OCI-LY1 (cell line): Measurements from ENCODE around the gene TMEM151B.

Experiments used
- H2AFZ ChIP-seq: fragments of 200-600 bp; sonication (generic), shearing (Covaris generic); 2 replicates; pipeline ENCODE4 v1.6.0; 2014; ENCODE audit warnings: antibody characterized with exemption, mild to moderate bottlenecking, low read length
- H3F3A ChIP-seq: fragments of 200-600 bp; sonication (generic), shearing (Covaris generic); 2 replicates; pipeline ENCODE4 v1.6.0; 2014; ENCODE audit warnings: mild to moderate bottlenecking, antibody characterized with exemption, low read length, moderate library complexity; ENCODE audit not compliant: insufficient read depth
- H3K27ac ChIP-seq: fragments of 200-600 bp; sonication (generic); 2 replicates; pipeline ENCODE4 v1.5.1; 2014; ENCODE audit warnings: low read length, mixed run types, mild to moderate bottlenecking, low read depth; ENCODE audit not compliant: poor library complexity, severe bottlenecking
- H3K27me3 ChIP-seq: fragments of 200-600 bp; sonication (generic); 2 replicates; pipeline ENCODE4 v1.6.0; 2014; ENCODE audit warnings: antibody characterized with exemption, mild to moderate bottlenecking, low read length, moderate library complexity; ENCODE audit not compliant: insufficient read depth
- H3K36me3 ChIP-seq: fragments of 200-600 bp; sonication (generic); 2 replicates; pipeline ENCODE4 v1.6.1; 2014; ENCODE audit warnings: mild to moderate bottlenecking, antibody characterized with exemption, low read length, moderate library complexity, mixed read lengths; ENCODE audit not compliant: insufficient read depth
- H3K4me1 ChIP-seq: fragments of 200-600 bp; sonication (generic); 2 replicates; pipeline ENCODE4 v1.5.1; 2014; ENCODE audit warnings: mild to moderate bottlenecking, low read length, moderate library complexity; ENCODE audit not compliant: insufficient read depth, severe bottlenecking
- H3K4me2 ChIP-seq: fragments of 200-600 bp; sonication (generic), shearing (Covaris generic); 2 replicates; pipeline ENCODE4 v1.6.1; 2014; ENCODE audit warnings: low read length
- H3K4me3 ChIP-seq: fragments of 200-600 bp; sonication (generic); 2 replicates; pipeline ENCODE4 v1.5.1; 2014; ENCODE audit warnings: low read length, low read depth, mild to moderate bottlenecking, mixed read lengths; ENCODE audit not compliant: poor library complexity, severe bottlenecking
- H3K79me2 ChIP-seq: fragments of 200-600 bp; shearing (Covaris generic); 2 replicates; pipeline ENCODE4 v1.6.1; 2016; ENCODE audit warnings: mixed run types, low read length, mixed read lengths; ENCODE audit not compliant: insufficient read depth
- H3K9ac ChIP-seq: fragments of 200-600 bp; sonication (generic), shearing (Covaris generic); 2 replicates; pipeline ENCODE4 v1.6.1; 2014; ENCODE audit warnings: mild to moderate bottlenecking, low read length, mixed read lengths
- H3K9me2 ChIP-seq: fragments of 200-600 bp; sonication (generic), shearing (Covaris generic); 2 replicates; pipeline ENCODE4 v1.6.1; 2014; ENCODE audit warnings: low read depth, mild to moderate bottlenecking, low read length, mixed read lengths
- H3K9me3 ChIP-seq: fragments of 200-600 bp; shearing (Covaris generic); 2 replicates; pipeline ENCODE4 v1.6.1; 2014; ENCODE audit warnings: low read length, mixed read lengths
- H4K20me1 ChIP-seq: fragments of 200-600 bp; sonication (generic), shearing (Covaris generic); 2 replicates; pipeline ENCODE4 v1.6.0; 2016; ENCODE audit warnings: mild to moderate bottlenecking, low read length; ENCODE audit not compliant: insufficient read depth
- EZH2 ChIP-seq: fragments of 200-600 bp; sonication (generic), shearing (Covaris generic); IDR thresholded peaks from 2 replicates; pipeline ENCODE4 v1.8.0; 2017; ENCODE audit warnings: borderline replicate concordance, mixed run types, mild to moderate bottlenecking, antibody characterized with exemption, low read length, moderate library complexity, mixed read lengths
- TF ChIP-seq, protein P1 (sequence below): fragments of 200-600 bp; sonication (generic), shearing (Covaris generic); IDR thresholded peaks from 2 replicates; pipeline ENCODE4 v1.5.1; 2017; ENCODE audit warnings: mild to moderate bottlenecking, antibody characterized with exemption, low read length, moderate library complexity, mixed read lengths

TMEM151B gene

DNA sequence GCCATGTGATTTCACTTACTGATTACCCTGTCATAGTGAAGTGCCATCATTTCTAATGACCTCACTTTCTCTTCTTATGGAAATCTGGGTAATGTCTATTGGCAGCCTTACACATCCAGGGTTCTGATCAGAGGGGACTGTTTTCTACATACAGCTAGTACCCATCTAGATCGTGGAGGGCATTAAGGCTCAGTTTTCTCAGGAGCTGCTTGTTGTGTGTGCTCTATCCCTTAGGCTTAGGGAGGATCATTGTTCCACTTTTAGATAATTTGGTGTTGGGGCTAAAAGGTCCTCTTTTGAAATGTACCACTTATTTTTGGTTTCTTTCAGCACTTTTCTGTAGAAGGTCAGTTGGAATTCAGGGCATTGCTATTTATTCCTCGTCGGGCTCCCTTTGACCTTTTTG, 19.5 kb upstream of the TMEM151B start:
- H3K27ac ChIP-seq: no peak overlapping the region
- H3K9ac ChIP-seq: no peak overlapping the region
- H3K36me3 ChIP-seq: peaks cover 83% of the 10 kb centered on the region
- H3K9me3 ChIP-seq: no peaks in the 10 kb centered on the region
- no peaks in the 10 kb centered on the region for H4K20me1 ChIP-seq
- H3F3A ChIP-seq: peaks cover 28% of the 10 kb centered on the region
- H3K9me2 ChIP-seq: no peaks in the 10 kb centered on the region
- H3K4me2 ChIP-seq: no peak overlapping the region
- H2AFZ ChIP-seq: no peak overlapping the region
- H3K4me1 ChIP-seq: peaks cover 36% of the 10 kb centered on the region
- H3K27me3 ChIP-seq: no peaks in the 10 kb centered on the region
- H3K4me3 ChIP-seq: no peak overlapping the region
- H3K79me2 ChIP-seq: peaks cover 22% of the 10 kb centered on the region
- TF ChIP-seq EZH2: no peak
- TF ChIP-seq, protein P1, sequence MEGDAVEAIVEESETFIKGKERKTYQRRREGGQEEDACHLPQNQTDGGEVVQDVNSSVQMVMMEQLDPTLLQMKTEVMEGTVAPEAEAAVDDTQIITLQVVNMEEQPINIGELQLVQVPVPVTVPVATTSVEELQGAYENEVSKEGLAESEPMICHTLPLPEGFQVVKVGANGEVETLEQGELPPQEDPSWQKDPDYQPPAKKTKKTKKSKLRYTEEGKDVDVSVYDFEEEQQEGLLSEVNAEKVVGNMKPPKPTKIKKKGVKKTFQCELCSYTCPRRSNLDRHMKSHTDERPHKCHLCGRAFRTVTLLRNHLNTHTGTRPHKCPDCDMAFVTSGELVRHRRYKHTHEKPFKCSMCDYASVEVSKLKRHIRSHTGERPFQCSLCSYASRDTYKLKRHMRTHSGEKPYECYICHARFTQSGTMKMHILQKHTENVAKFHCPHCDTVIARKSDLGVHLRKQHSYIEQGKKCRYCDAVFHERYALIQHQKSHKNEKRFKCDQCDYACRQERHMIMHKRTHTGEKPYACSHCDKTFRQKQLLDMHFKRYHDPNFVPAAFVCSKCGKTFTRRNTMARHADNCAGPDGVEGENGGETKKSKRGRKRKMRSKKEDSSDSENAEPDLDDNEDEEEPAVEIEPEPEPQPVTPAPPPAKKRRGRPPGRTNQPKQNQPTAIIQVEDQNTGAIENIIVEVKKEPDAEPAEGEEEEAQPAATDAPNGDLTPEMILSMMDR: no peak

DNA sequence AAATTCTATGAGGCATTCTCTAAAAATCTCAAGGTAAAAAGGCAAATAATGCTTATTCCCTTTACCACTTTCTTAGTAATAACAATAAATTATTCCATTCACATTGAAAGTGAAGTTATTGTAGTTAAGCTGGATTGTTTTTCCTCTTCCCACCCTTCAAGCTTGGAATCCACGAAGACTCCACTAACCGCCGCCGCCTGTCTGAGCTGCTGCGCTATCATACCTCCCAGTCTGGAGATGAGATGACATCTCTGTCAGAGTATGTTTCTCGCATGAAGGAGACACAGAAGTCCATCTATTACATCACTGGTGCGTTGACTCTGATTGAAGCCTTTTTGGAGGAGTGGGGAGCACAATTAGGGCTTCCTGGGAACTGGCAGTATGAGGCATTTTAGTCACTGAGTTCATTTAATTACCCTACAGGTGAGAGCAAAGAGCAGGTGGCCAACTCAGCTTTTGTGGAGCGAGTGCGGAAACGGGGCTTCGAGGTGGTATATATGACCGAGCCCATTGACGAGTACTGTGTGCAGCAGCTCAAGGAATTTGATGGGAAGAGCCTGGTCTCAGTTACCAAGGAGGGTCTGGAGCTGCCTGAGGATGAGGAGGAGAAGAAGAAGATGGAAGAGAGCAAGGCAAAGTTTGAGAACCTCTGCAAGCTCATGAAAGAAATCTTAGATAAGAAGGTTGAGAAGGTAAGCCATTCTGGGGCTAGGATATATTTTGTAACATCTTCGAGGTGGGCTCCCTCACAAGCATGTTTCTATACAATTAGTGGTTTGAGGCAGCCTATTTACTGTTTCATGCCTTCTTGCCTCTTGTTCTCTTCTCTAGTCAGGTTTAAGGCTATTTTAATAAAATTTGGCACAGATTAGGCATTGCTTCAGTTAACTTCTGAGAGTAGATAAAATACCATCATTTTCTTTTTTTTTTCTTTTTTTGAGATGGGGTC, 18.4 kb upstream of the TMEM151B start:
- peaks cover 43% of the 10 kb centered on the region for H3K4me1 ChIP-seq
- no peak for TF ChIP-seq EZH2
- TF ChIP-seq, protein P1: no peak
- H2AFZ ChIP-seq: no peak overlapping the region
- H3K27me3 ChIP-seq: no peaks in the 10 kb centered on the region
- peaks cover 22% of the 10 kb centered on the region for H3K79me2 ChIP-seq
- H3K9ac ChIP-seq: no peak overlapping the region
- H3K4me2 ChIP-seq: no peak overlapping the region
- H3K36me3 ChIP-seq: peaks cover 83% of the 10 kb centered on the region
- no peaks in the 10 kb centered on the region for H3K9me3 ChIP-seq
- peaks cover 33% of the 10 kb centered on the region for H3F3A ChIP-seq
- H3K27ac ChIP-seq: no peak overlapping the region
- H3K4me3 ChIP-seq: no peak overlapping the region
- H3K9me2 ChIP-seq: no peaks in the 10 kb centered on the region
- no peaks in the 10 kb centered on the region for H4K20me1 ChIP-seq

DNA sequence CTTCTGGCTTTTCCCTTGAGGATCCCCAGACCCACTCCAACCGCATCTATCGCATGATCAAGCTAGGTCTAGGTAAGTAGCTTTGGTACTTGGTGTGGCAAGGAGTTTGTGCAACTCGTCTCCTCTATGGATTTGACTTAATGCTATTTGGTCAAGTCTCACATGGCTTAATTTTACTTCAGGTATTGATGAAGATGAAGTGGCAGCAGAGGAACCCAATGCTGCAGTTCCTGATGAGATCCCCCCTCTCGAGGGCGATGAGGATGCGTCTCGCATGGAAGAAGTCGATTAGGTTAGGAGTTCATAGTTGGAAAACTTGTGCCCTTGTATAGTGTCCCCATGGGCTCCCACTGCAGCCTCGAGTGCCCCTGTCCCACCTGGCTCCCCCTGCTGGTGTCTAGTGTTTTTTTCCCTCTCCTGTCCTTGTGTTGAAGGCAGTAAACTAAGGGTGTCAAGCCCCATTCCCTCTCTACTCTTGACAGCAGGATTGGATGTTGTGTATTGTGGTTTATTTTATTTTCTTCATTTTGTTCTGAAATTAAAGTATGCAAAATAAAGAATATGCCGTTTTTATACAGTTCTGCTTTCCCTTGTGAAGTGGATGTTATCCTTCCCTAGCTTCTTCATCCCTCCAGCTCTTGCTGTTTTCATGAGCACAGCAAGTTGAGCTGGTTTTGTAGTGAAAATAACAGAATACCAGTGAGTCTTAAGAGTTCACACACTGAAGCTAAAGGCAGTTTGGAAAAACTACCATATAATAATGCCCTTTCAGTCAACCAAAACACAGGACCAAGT, 16.7 kb upstream of the TMEM151B start:
- peaks cover 33% of the 10 kb centered on the region for H3F3A ChIP-seq
- H3K4me1 ChIP-seq: peaks cover 47% of the 10 kb centered on the region
- no peak overlapping the region for H3K4me3 ChIP-seq
- peaks cover 6% of the 10 kb centered on the region for H3K79me2 ChIP-seq
- no peak for TF ChIP-seq EZH2
- TF ChIP-seq, protein P1: peak; percentile 63
- peaks cover 68% of the 10 kb centered on the region for H3K36me3 ChIP-seq
- no peak overlapping the region for H2AFZ ChIP-seq
- H4K20me1 ChIP-seq: no peaks in the 10 kb centered on the region
- no peak overlapping the region for H3K27ac ChIP-seq
- H3K9me2 ChIP-seq: no peaks in the 10 kb centered on the region
- no peaks in the 10 kb centered on the region for H3K9me3 ChIP-seq
- no peaks in the 10 kb centered on the region for H3K27me3 ChIP-seq
- no peak overlapping the region; the same call in 1 of the 2 replicates for H3K4me2 ChIP-seq
- H3K9ac ChIP-seq: no peak overlapping the region
